ENCODE measurements around the gene DNAH1.

DNAH1 gene

GRCh38 chr3:52347716-52348635, 31.9 kb downstream of the DNAH1 start:
- TF ChIP-seq TEAD4 (IDR thresholded peaks at IDR 0.05) (no peak), REST (IDR thresholded peaks at IDR 0.05; ENCODE audit: low read depth) (peak; percentile 46; the same call in 1 of the 2 replicates), RAD21 (IDR thresholded peaks at IDR 0.05; ENCODE audit: low read depth) (no peak), TAF1 (IDR thresholded peaks at IDR 0.05; ENCODE audit: low read depth) (no peak), CREB1 (IDR thresholded peaks at IDR 0.05; ENCODE audit: low read depth) (no peak)

- no peak for TF ChIP-seq USF1 (IDR thresholded peaks at IDR 0.05)
- no peak for TF ChIP-seq CEBPB (IDR thresholded peaks at IDR 0.05)
- no peak for TF ChIP-seq NFIC (IDR thresholded peaks at IDR 0.05)
- no peak for TF ChIP-seq TEAD4 (IDR thresholded peaks at IDR 0.05)
- no peak for TF ChIP-seq ZBTB7A (IDR thresholded peaks at IDR 0.05; ENCODE audit: low read depth)
These were observed 33.0 kb downstream of the DNAH1 start for GRCh38 chr3:52349131-52349530.

GRCh38 chr3:52349611-52350395, 33.7 kb downstream of the DNAH1 start:
- TF ChIP-seq REST (IDR thresholded peaks at IDR 0.05; ENCODE audit: low read depth) = no peak

- no peak for TF ChIP-seq CREB1 (IDR thresholded peaks at IDR 0.05; ENCODE audit: low read depth)
- 0 out of 2 replicates have a peak, but pooled peaks have one; percentile 20 for TF ChIP-seq TCF12 (IDR thresholded peaks at IDR 0.05; ENCODE audit: low read depth)
- no peak for TF ChIP-seq TEAD4 (IDR thresholded peaks at IDR 0.05)
- TF ChIP-seq CEBPB (IDR thresholded peaks at IDR 0.05) = no peak
- TF ChIP-seq TAF1 (IDR thresholded peaks at IDR 0.05; ENCODE audit: low read depth) = no peak
- TF ChIP-seq REST (IDR thresholded peaks at IDR 0.05; ENCODE audit: low read depth) = no peak
- TF ChIP-seq MAX (IDR thresholded peaks at IDR 0.05) = peak; percentile 38; the same call in 1 of the 2 replicates
- TF ChIP-seq EP300 (IDR thresholded peaks at IDR 0.05; ENCODE audit: borderline replicate concordance) = no peak
These were observed 34.3 kb downstream of the DNAH1 start for GRCh38 chr3:52350416-52350815.

GRCh38 chr3:52350981-52351761, 35.1 kb downstream of the DNAH1 start:
- TF ChIP-seq REST (IDR thresholded peaks at IDR 0.05; ENCODE audit: low read depth) (no peak), EGR1 (IDR thresholded peaks at IDR 0.05) (no peak), ZBTB7A (IDR thresholded peaks at IDR 0.05; ENCODE audit: low read depth) (no peak), NFIC (IDR thresholded peaks at IDR 0.05) (no peak), MAX (IDR thresholded peaks at IDR 0.05) (no peak), RAD21 (IDR thresholded peaks at IDR 0.05; ENCODE audit: low read depth) (no peak), FOXM1 (IDR thresholded peaks at IDR 0.05; ENCODE audit: borderline replicate concordance, low read depth) (no peak), TCF12 (IDR thresholded peaks at IDR 0.05; ENCODE audit: low read depth) (no peak), YY1 (IDR thresholded peaks at IDR 0.05; ENCODE audit: low read depth) (no peak), USF1 (IDR thresholded peaks at IDR 0.05) (no peak), CREB1 (IDR thresholded peaks at IDR 0.05; ENCODE audit: low read depth) (no peak), CEBPB (IDR thresholded peaks at IDR 0.05) (no peak), TEAD4 (IDR thresholded peaks at IDR 0.05) (no peak), TAF1 (IDR thresholded peaks at IDR 0.05; ENCODE audit: low read depth) (no peak), EP300 (IDR thresholded peaks at IDR 0.05; ENCODE audit: borderline replicate concordance) (no peak)

All from Ishikawa (cell line).